Osteocyte (in vitro differentiated cells): ENCODE data around the gene ZNF778. TPM values are rescaled to one million over a fixed set of nuclear protein-coding genes. Genes with fewer than 3 reads are reported as not detected.
A peak's percentile ranks its signal among the peaks of the same experiment; 100 is the strongest.

Source experiments
- DNase-seq: peaks from one replicate; pipeline ENCODE4 v3.0.0; 2021; ENCODE audit warnings: mixed read lengths; ENCODE audit not compliant: unreplicated experiment; ENCODE audit errors: extremely low spot score
- H3K27ac Mint-ChIP-seq: one replicate; pipeline ENCODE4 v1.8.0; 2021; ENCODE audit warnings: mild to moderate bottlenecking, mixed read lengths; ENCODE audit not compliant: unreplicated experiment
- H3K27me3 Mint-ChIP-seq: one replicate; pipeline ENCODE4 v1.8.0; 2021; ENCODE audit warnings: mixed read lengths; ENCODE audit not compliant: unreplicated experiment
- H3K36me3 Mint-ChIP-seq: one replicate; pipeline ENCODE4 v1.8.0; 2021; ENCODE audit warnings: mixed read lengths; ENCODE audit not compliant: unreplicated experiment
- H3K4me1 Mint-ChIP-seq: one replicate; pipeline ENCODE4 v1.8.0; 2021; ENCODE audit warnings: mixed read lengths; ENCODE audit not compliant: unreplicated experiment
- H3K4me3 Mint-ChIP-seq: one replicate; pipeline ENCODE4 v1.8.0; 2021; ENCODE audit warnings: mild to moderate bottlenecking, moderate library complexity, mixed read lengths; ENCODE audit not compliant: unreplicated experiment
- H3K9me3 Mint-ChIP-seq: one replicate; pipeline ENCODE4 v1.8.0; 2021; ENCODE audit warnings: mixed read lengths; ENCODE audit not compliant: unreplicated experiment
- CTCF ChIP-seq: fragments of 200-600 bp; sonication (generic); IDR thresholded peaks from 2 replicates; pipeline ENCODE4 v1.5.0; 2021; ENCODE audit warnings: antibody characterized with exemption, mild to moderate bottlenecking, moderate library complexity
- total RNA-seq: library from RNA; stranded (reverse); gene quantifications from 2 replicates; pipeline ENCODE4 v1.2.1, GENCODE V29; 2021

ZNF778 gene
- total RNA-seq, 1 donor from 2014 or later = 10.5 TPM

GRCh38 chr16:89201439-89202377 lies 15.8 kb upstream of the ZNF778 start:
- DNase-seq = no peak
- H3K27ac Mint-ChIP-seq = no peak overlapping the region
- no peaks in the 10 kb centered on the region for H3K9me3 Mint-ChIP-seq
- no peaks in the 10 kb centered on the region for H3K36me3 Mint-ChIP-seq
- H3K4me3 Mint-ChIP-seq = peak overlapping the region; percentile 47
- no peak for TF ChIP-seq CTCF
- peaks cover 6% of the 10 kb centered on the region for H3K4me1 Mint-ChIP-seq
- H3K27me3 Mint-ChIP-seq = peaks cover 41% of the 10 kb centered on the region

GRCh38 chr16:89202422-89203215 lies 14.9 kb upstream of the ZNF778 start:
- Mint-ChIP-seq H3K27me3 (peaks cover 46% of the 10 kb centered on the region), H3K27ac (no peak overlapping the region), H3K36me3 (no peaks in the 10 kb centered on the region), H3K4me3 (peak overlapping the region; percentile 47), H3K9me3 (no peaks in the 10 kb centered on the region), H3K4me1 (peaks cover 6% of the 10 kb centered on the region)
- no peak for DNase-seq
- no peak for TF ChIP-seq CTCF

- no peak for TF ChIP-seq CTCF
- H3K27ac Mint-ChIP-seq = no peak overlapping the region
- H3K4me3 Mint-ChIP-seq = no peak overlapping the region
- no peaks in the 10 kb centered on the region for H3K9me3 Mint-ChIP-seq
- H3K36me3 Mint-ChIP-seq = no peaks in the 10 kb centered on the region
- no peak for DNase-seq
- peaks cover 41% of the 10 kb centered on the region for H3K27me3 Mint-ChIP-seq
- H3K4me1 Mint-ChIP-seq = no peaks in the 10 kb centered on the region
Measured at GRCh38 chr16:89207993-89208392, 9.5 kb upstream of the ZNF778 start.

- Mint-ChIP-seq H3K4me1 (no peaks in the 10 kb centered on the region), H3K4me3 (no peak overlapping the region), H3K27me3 (peaks cover 26% of the 10 kb centered on the region), H3K27ac (no peak overlapping the region), H3K36me3 (no peaks in the 10 kb centered on the region), H3K9me3 (no peaks in the 10 kb centered on the region)
- TF ChIP-seq CTCF = no peak
- DNase-seq = no peak
Measured at GRCh38 chr16:89209522-89210044, 7.9 kb upstream of the ZNF778 start.
